HCT116 (cell line): ENCODE measurements around the gene HORMAD2. TPM values are rescaled to one million over a fixed set of nuclear protein-coding genes. Genes with fewer than 3 reads are reported as not detected.

Experiments used
- ATAC-seq: fragments of 200-7000 bp; cut with Tn5 transposase; 2 replicates; pipeline ENCODE4 v1.9.1; 2020; ENCODE audit warnings: mild to moderate bottlenecking, moderate library complexity
- BruUV-seq: library from RNA; stranded (reverse); fragments of 400-500 nt; replicated peaks from 2 replicates; lab custom pipeline; 2021; lab: Mats Ljungman, UMichigan
- CTCF ChIA-PET: fragments of 300-600 bp; sonication (Branson Sonifier 250); formaldehyde crosslinking; loops from one replicate; lab custom pipeline; 2021; ENCODE audit warnings: antibody characterized with exemption; lab: Charles Lee
- POLR2A ChIA-PET: fragments of 300-600, 350-600 bp; sonication (Branson Sonifier 250); formaldehyde crosslinking; loops from one replicate; lab custom pipeline; 2021; ENCODE audit warnings: antibody characterized with exemption; lab: Charles Lee
- RAD21 ChIA-PET, 2 experiments: fragments of 300-600 bp; sonication (Branson Sonifier 250); formaldehyde crosslinking; loops; one replicate each; lab custom pipeline; 2023; ENCODE audit warnings: low total read pairs in 2 of 2; ENCODE audit not compliant: uncharacterized antibody in 2 of 2, unreplicated experiment in 2 of 2, low non-redundant PET in 1 of 2; lab: Charles Lee
- DNase-seq: peaks from one replicate; pipeline ENCODE4 v3.0.0-alpha.2; 2010; ENCODE audit warnings: low read depth, low spot score
- H2AFZ ChIP-seq: fragments of 200-600 bp; shearing (Covaris generic), sonication (generic); 2 replicates; pipeline ENCODE4 v1.6.1; 2017; ENCODE audit warnings: low read depth, mixed run types, mixed read lengths, antibody characterized with exemption, low read length; ENCODE audit not compliant: poor library complexity, severe bottlenecking
- H3K27ac ChIP-seq: 2 replicates; pipeline ENCODE4 v1.5.1; 2012; ENCODE audit warnings: low read depth, low read length
- H3K27me3 ChIP-seq: fragments of 200-600 bp; sonication (generic); 2 replicates; pipeline ENCODE4 v1.6.1; 2016; ENCODE audit warnings: mixed run types, low read length, mixed read lengths; ENCODE audit not compliant: insufficient read depth
- H3K36me3 ChIP-seq, 2 experiments: fragments of 200-500 bp in 1 of 2; fragments of 200-600 bp in 1 of 2; sonication (Bioruptor generic) in 1 of 2; sonication (generic) in 1 of 2; 2 replicates each; pipeline versions ENCODE4 v1.5.1 to v1.6.1; 2014 to 2016; ENCODE audit warnings: low read length in 2 of 2, inconsistent platforms in 1 of 2, mixed read lengths in 1 of 2, mixed run types in 1 of 2; ENCODE audit not compliant: insufficient read depth in 2 of 2, control insufficient read depth in 1 of 2
- H3K4me1 ChIP-seq, 2 experiments: fragments of 200-600 bp in 1 of 2; sonication (generic) in 1 of 2; 2 replicates each; pipeline versions ENCODE4 v1.5.1 to v1.6.1; 2012 to 2017; ENCODE audit warnings: low read length in 2 of 2, inconsistent platforms in 1 of 2, mild to moderate bottlenecking in 1 of 2, mixed read lengths in 1 of 2, mixed run types in 1 of 2, moderate library complexity in 1 of 2; ENCODE audit not compliant: insufficient read depth in 2 of 2, control insufficient read depth in 1 of 2
- H3K4me2 ChIP-seq: fragments of 200-600 bp; sonication (generic); 2 replicates; pipeline ENCODE4 v1.6.1; 2017; ENCODE audit warnings: mixed run types, low read length, mixed read lengths
- H3K4me3 ChIP-seq, 2 experiments: fragments of 200-600 bp in 1 of 2; sonication (generic) in 1 of 2; replicated peaks in 1 of 2; 2 replicates each; pipeline ENCODE4 v1.5.1; 2011 to 2016; ENCODE audit warnings: low read length in 2 of 2, control low read depth in 1 of 2, low read depth in 1 of 2, mild to moderate bottlenecking in 1 of 2, mixed read lengths in 1 of 2, mixed run types in 1 of 2
- H3K79me2 ChIP-seq: fragments of 200-600 bp; sonication (generic); 2 replicates; pipeline ENCODE4 v1.6.1; 2017; ENCODE audit warnings: mild to moderate bottlenecking, mixed run types, low read length, moderate library complexity, mixed read lengths; ENCODE audit not compliant: insufficient read depth
- H3K9ac ChIP-seq: fragments of 200-600 bp; sonication (generic); 2 replicates; pipeline ENCODE4 v1.6.1; 2016; ENCODE audit warnings: low read length, mixed read lengths
- H3K9me2 ChIP-seq: fragments of 200-600 bp; sonication (generic), shearing (Covaris generic); 2 replicates; pipeline ENCODE4 v1.6.1; 2017; ENCODE audit warnings: mixed run types, mild to moderate bottlenecking, moderate library complexity; ENCODE audit not compliant: insufficient read depth
- H3K9me3 ChIP-seq, 2 experiments: fragments of 200-500 bp in 1 of 2; fragments of 200-600 bp in 1 of 2; sonication (Bioruptor generic) in 1 of 2; sonication (generic) in 1 of 2; 2 replicates each; pipeline ENCODE4 v1.6.1; 2014 to 2017; ENCODE audit warnings: low read length in 2 of 2, mixed read lengths in 2 of 2, inconsistent platforms in 1 of 2, low read depth in 1 of 2, mild to moderate bottlenecking in 1 of 2, mixed run types in 1 of 2, moderate library complexity in 1 of 2; ENCODE audit not compliant: control insufficient read depth in 1 of 2, insufficient read depth in 1 of 2
- H4K20me1 ChIP-seq: fragments of 200-600 bp; sonication (generic), shearing (Covaris generic); 2 replicates; pipeline ENCODE4 v1.6.1; 2017; ENCODE audit warnings: mixed run types, mild to moderate bottlenecking, moderate library complexity; ENCODE audit not compliant: insufficient read depth
- CEBPB ChIP-seq: IDR thresholded peaks from 2 replicates; pipeline ENCODE4 v1.6.1; 2012; ENCODE audit warnings: low read depth
- ELF1 ChIP-seq: IDR thresholded peaks from 2 replicates; pipeline ENCODE4 v1.6.1; 2012; ENCODE audit warnings: low read depth, borderline replicate concordance
- EZH2phosphoT487 ChIP-seq: fragments of 200-600 bp; IDR thresholded peaks from 2 replicates; pipeline ENCODE4 v1.6.1; 2018; ENCODE audit warnings: antibody characterized with exemption, borderline replicate concordance
- FOSL1 ChIP-seq: IDR thresholded peaks from 2 replicates; pipeline ENCODE4 v1.6.1; 2012; ENCODE audit warnings: low read depth
- SP1 ChIP-seq: IDR thresholded peaks from 2 replicates; pipeline ENCODE4 v1.6.1; 2012; ENCODE audit warnings: low read depth
- intact Hi-C: fragments of 100-400 bp; cut with micrococcal nuclease; formaldehyde crosslinking; loops from 2 replicates; pipeline ENCODE4 v1.10.0; 2022
- total RNA-seq: library from RNA; stranded (reverse); gene quantifications from one replicate; pipeline ENCODE4 v1.2.1, GENCODE V29; 2021; ENCODE audit not compliant: unreplicated experiment
- TF ChIP-seq, protein P1 (sequence below), 3 experiments: fragments of 200-600 bp in 1 of 3; sonication (generic) in 1 of 3; IDR thresholded peaks in 2 of 3; conservative IDR thresholded peaks in 1 of 3; 2 replicates each; pipeline ENCODE4 v1.5.1; 2012 to 2017; ENCODE audit warnings: low read depth in 2 of 3, low read length in 2 of 3, antibody characterized with exemption in 1 of 3, borderline replicate concordance in 1 of 3, control low read depth in 1 of 3, mild to moderate bottlenecking in 1 of 3, mixed read lengths in 1 of 3, mixed run types in 1 of 3, moderate library complexity in 1 of 3; ENCODE audit not compliant: insufficient read depth in 1 of 3
- TF ChIP-seq, protein P2 (sequence below): IDR thresholded peaks from 2 replicates; pipeline ENCODE4 v1.6.1; 2011; ENCODE audit warnings: mild to moderate bottlenecking, low read length, moderate library complexity; ENCODE audit not compliant: insufficient replicate concordance; ENCODE audit errors: extremely low read depth
- TF ChIP-seq, protein P3 (sequence below): IDR thresholded peaks from 2 replicates; pipeline ENCODE4 v1.6.1; 2012

HORMAD2 gene
- total RNA-seq, 1 experiment from 2014 or later: not detected

DNA sequence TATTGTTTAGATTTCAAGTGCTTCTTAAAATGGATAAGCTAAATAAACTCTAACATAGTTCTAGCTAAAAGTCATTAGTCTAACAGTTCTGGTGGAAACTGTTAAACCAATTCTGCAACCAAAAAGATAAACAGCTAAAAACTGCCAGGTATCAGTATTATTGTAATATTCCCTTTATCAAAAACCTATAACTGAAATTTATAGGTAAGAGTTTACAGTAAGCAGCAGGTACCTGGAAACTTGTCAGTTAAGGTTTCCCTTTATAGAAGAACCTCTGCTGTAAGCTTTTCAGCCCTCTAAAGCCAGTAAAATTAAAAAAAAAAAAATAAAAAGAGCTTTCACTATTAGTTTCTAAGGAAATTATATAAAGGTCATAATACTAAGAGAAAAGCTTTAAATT, 105.3 kb downstream of the HORMAD2 start:
- ATAC-seq: no peak
- Histone ChIP-seq H3K27me3 (no peaks in the 10 kb centered on the region), H3K36me3 (no peaks in the 10 kb centered on the region), H3K9ac (no peak overlapping the region), H3K79me2 (no peaks in the 10 kb centered on the region), H3K4me2 (no peak overlapping the region), H4K20me1 (no peaks in the 10 kb centered on the region), H3K4me1 (peaks cover 0 to 25% of the 10 kb centered on the region in 2 experiments; a peak in 1 of 4 replicates), H3K9me2 (no peaks in the 10 kb centered on the region), H3K27ac (no peak overlapping the region), H3K4me3 (no peak overlapping the region), H2AFZ (peak overlapping the region; percentile 27), H3K9me3 (no peaks in the 10 kb centered on the region)
- ChIA-PET RAD21 (no interaction called here), CTCF (interaction anchor here (1.2 kb wide), 1 partner anchor 103 kb away, joined by 4 read pairs; no protein-coding TSS in a partner anchor), POLR2A (interaction anchor here (0.8 to 2.0 kb wide), 4 partner anchors 10 to 25 kb away, joined by 3 to 8 read pairs (median 3); no protein-coding TSS in a partner anchor)
- intact Hi-C loops: no loop called here
- no TSS peak for BruUV-seq
- TF ChIP-seq, protein P1, sequence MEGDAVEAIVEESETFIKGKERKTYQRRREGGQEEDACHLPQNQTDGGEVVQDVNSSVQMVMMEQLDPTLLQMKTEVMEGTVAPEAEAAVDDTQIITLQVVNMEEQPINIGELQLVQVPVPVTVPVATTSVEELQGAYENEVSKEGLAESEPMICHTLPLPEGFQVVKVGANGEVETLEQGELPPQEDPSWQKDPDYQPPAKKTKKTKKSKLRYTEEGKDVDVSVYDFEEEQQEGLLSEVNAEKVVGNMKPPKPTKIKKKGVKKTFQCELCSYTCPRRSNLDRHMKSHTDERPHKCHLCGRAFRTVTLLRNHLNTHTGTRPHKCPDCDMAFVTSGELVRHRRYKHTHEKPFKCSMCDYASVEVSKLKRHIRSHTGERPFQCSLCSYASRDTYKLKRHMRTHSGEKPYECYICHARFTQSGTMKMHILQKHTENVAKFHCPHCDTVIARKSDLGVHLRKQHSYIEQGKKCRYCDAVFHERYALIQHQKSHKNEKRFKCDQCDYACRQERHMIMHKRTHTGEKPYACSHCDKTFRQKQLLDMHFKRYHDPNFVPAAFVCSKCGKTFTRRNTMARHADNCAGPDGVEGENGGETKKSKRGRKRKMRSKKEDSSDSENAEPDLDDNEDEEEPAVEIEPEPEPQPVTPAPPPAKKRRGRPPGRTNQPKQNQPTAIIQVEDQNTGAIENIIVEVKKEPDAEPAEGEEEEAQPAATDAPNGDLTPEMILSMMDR (IDR thresholded peaks at IDR 0.05 in 2 of 3, conservative IDR thresholded peaks at IDR 0.05 in 1 of 3; ENCODE audit: borderline replicate concordance in 1 of 3, insufficient read depth in 1 of 3, low read depth in 2 of 3, low read length in 2 of 3): no peak
- TF ChIP-seq, protein P2, sequence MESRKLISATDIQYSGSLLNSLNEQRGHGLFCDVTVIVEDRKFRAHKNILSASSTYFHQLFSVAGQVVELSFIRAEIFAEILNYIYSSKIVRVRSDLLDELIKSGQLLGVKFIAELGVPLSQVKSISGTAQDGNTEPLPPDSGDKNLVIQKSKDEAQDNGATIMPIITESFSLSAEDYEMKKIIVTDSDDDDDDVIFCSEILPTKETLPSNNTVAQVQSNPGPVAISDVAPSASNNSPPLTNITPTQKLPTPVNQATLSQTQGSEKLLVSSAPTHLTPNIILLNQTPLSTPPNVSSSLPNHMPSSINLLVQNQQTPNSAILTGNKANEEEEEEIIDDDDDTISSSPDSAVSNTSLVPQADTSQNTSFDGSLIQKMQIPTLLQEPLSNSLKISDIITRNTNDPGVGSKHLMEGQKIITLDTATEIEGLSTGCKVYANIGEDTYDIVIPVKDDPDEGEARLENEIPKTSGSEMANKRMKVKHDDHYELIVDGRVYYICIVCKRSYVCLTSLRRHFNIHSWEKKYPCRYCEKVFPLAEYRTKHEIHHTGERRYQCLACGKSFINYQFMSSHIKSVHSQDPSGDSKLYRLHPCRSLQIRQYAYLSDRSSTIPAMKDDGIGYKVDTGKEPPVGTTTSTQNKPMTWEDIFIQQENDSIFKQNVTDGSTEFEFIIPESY: no peak
- TF ChIP-seq ELF1 (no peak), CEBPB (no peak), FOSL1 (no peak), SP1 (no peak), EZH2phosphoT487 (no peak)
- TF ChIP-seq, protein P3, sequence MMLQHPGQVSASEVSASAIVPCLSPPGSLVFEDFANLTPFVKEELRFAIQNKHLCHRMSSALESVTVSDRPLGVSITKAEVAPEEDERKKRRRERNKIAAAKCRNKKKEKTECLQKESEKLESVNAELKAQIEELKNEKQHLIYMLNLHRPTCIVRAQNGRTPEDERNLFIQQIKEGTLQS: no peak
- DNase-seq: no peak
